Measurements from ENCODE around the gene TCF25. TPM values are rescaled to one million over a fixed set of nuclear protein-coding genes. Genes with fewer than 3 reads are reported as not detected.

Gene TCF25
- total RNA-seq, 1 donor from 2014 or later, result 194 TPM

GRCh38 chr16:89855986-89856385, 17.4 kb upstream of the TCF25 start:
- H3K27ac Mint-ChIP-seq, result no peak overlapping the region
- H3K9me3 Mint-ChIP-seq, result no peaks in the 10 kb centered on the region
- H3K4me1 Mint-ChIP-seq, result peaks cover 1% of the 10 kb centered on the region
- no peak overlapping the region for H3K4me3 Mint-ChIP-seq
- no peak for DNase-seq
- intact Hi-C loops (cut with micrococcal nuclease), result no loop called here
- peaks cover 1% of the 10 kb centered on the region for H3K27me3 Mint-ChIP-seq
- no peaks in the 10 kb centered on the region for H3K36me3 Mint-ChIP-seq (ENCODE audit: low read depth)

GRCh38 chr16:89858973-89859614, 14.3 kb upstream of the TCF25 start:
- H3K4me1 Mint-ChIP-seq, result peaks cover 18% of the 10 kb centered on the region
- intact Hi-C loops (cut with micrococcal nuclease), result no loop called here
- no peaks in the 10 kb centered on the region for H3K36me3 Mint-ChIP-seq (ENCODE audit: low read depth)
- no peak overlapping the region for H3K27ac Mint-ChIP-seq
- peaks cover 1% of the 10 kb centered on the region for H3K27me3 Mint-ChIP-seq
- no peak overlapping the region for H3K4me3 Mint-ChIP-seq
- DNase-seq, result no peak
- no peaks in the 10 kb centered on the region for H3K9me3 Mint-ChIP-seq

GRCh38 chr16:89859615-89860007, 13.8 kb upstream of the TCF25 start:
- H3K4me3 Mint-ChIP-seq, result no peak overlapping the region
- no peaks in the 10 kb centered on the region for H3K36me3 Mint-ChIP-seq (ENCODE audit: low read depth)

GRCh38 chr16:89860747-89861304, 12.6 kb upstream of the TCF25 start:
- Mint-ChIP-seq H3K9me3 (no peaks in the 10 kb centered on the region), H3K27ac (no peak overlapping the region), H3K27me3 (peaks cover 1% of the 10 kb centered on the region), H3K36me3 (ENCODE audit: low read depth) (peaks cover 2% of the 10 kb centered on the region), H3K4me3 (no peak overlapping the region), H3K4me1 (peaks cover 27% of the 10 kb centered on the region)
- DNase-seq, result peak; percentile 95
- intact Hi-C loops (cut with micrococcal nuclease), result loop anchor here (1.0 to 10.0 kb wide), 5 partner anchors 44 to 616 kb away; partner anchors contain the start of gene FANCA

More at GRCh38 chr16:89859615-89860007, 13.8 kb upstream of the TCF25 start:
- Mint-ChIP-seq H3K27me3 (peaks cover 1% of the 10 kb centered on the region), H3K4me1 (peaks cover 23% of the 10 kb centered on the region), H3K9me3 (no peaks in the 10 kb centered on the region), H3K27ac (no peak overlapping the region)
- no peak for DNase-seq
- intact Hi-C loops (cut with micrococcal nuclease), result loop anchor here (2.0 to 10.0 kb wide), 4 partner anchors 43 to 615 kb away; partner anchors contain the start of gene FANCA

GRCh38 chr16:89861648-89862047, 11.7 kb upstream of the TCF25 start:
- DNase-seq, result no peak
- Mint-ChIP-seq H3K9me3 (no peaks in the 10 kb centered on the region), H3K27ac (no peak overlapping the region), H3K36me3 (ENCODE audit: low read depth) (peaks cover 2% of the 10 kb centered on the region), H3K4me3 (no peak overlapping the region), H3K27me3 (peaks cover 1% of the 10 kb centered on the region), H3K4me1 (peaks cover 27% of the 10 kb centered on the region)
- intact Hi-C loops (cut with micrococcal nuclease), result loop anchor here (1.0 to 10.0 kb wide), 5 partner anchors 45 to 617 kb away; partner anchors contain the start of gene FANCA

- Mint-ChIP-seq H3K27ac (peak overlapping the region; percentile 93), H3K27me3 (peaks cover 1% of the 10 kb centered on the region), H3K4me1 (peaks cover 27% of the 10 kb centered on the region), H3K9me3 (no peaks in the 10 kb centered on the region), H3K36me3 (ENCODE audit: low read depth) (peaks cover 2% of the 10 kb centered on the region), H3K4me3 (peak overlapping the region; percentile 74)
- intact Hi-C loops (cut with micrococcal nuclease), result loop anchor here (5.0 to 10.0 kb wide), 2 partner anchors 120 to 618 kb away; no protein-coding TSS in a partner anchor
- no peak for DNase-seq
Observed at GRCh38 chr16:89862732-89863131, 10.7 kb upstream of the TCF25 start.

GRCh38 chr16:89863741-89864526, 9.5 kb upstream of the TCF25 start:
- H3K36me3 Mint-ChIP-seq (ENCODE audit: low read depth), result peaks cover 2% of the 10 kb centered on the region
- H3K9me3 Mint-ChIP-seq, result no peaks in the 10 kb centered on the region
- DNase-seq, result peak; percentile 88
- H3K4me1 Mint-ChIP-seq, result peaks cover 27% of the 10 kb centered on the region
- peak overlapping the region; percentile 93 for H3K27ac Mint-ChIP-seq
- intact Hi-C loops (cut with micrococcal nuclease), result loop anchor here (5.0 to 10.0 kb wide), 2 partner anchors 122 to 619 kb away; no protein-coding TSS in a partner anchor
- no peaks in the 10 kb centered on the region for H3K27me3 Mint-ChIP-seq
- peak overlapping the region; percentile 74 for H3K4me3 Mint-ChIP-seq

- DNase-seq, result peak; percentile 64
- Mint-ChIP-seq H3K4me1 (peaks cover 27% of the 10 kb centered on the region), H3K9me3 (no peaks in the 10 kb centered on the region), H3K27ac (peak overlapping the region; percentile 93), H3K4me3 (peak overlapping the region; percentile 74), H3K27me3 (no peaks in the 10 kb centered on the region), H3K36me3 (ENCODE audit: low read depth) (peaks cover 7% of the 10 kb centered on the region)
- intact Hi-C loops (cut with micrococcal nuclease), result loop anchor here (5.0 to 10.0 kb wide), 2 partner anchors 122 to 620 kb away; no protein-coding TSS in a partner anchor
Observed at GRCh38 chr16:89864527-89864820, 8.9 kb upstream of the TCF25 start.

GRCh38 chr16:89867918-89868317, 5.5 kb upstream of the TCF25 start:
- Mint-ChIP-seq H3K9me3 (no peaks in the 10 kb centered on the region), H3K4me1 (peaks cover 25% of the 10 kb centered on the region), H3K4me3 (no peak overlapping the region), H3K27me3 (no peaks in the 10 kb centered on the region), H3K27ac (no peak overlapping the region), H3K36me3 (ENCODE audit: low read depth) (peaks cover 10% of the 10 kb centered on the region)
- DNase-seq, result no peak
- intact Hi-C loops (cut with micrococcal nuclease), result loop anchor here (10.0 kb wide), 1 partner anchor 623 kb away; no protein-coding TSS in a partner anchor

- DNase-seq, result no peak
- H3K27ac Mint-ChIP-seq, result no peak overlapping the region
- no peak overlapping the region for H3K4me3 Mint-ChIP-seq
- no peaks in the 10 kb centered on the region for H3K27me3 Mint-ChIP-seq
- peaks cover 10% of the 10 kb centered on the region for H3K4me1 Mint-ChIP-seq
- intact Hi-C loops (cut with micrococcal nuclease), result loop anchor here (5.0 to 10.0 kb wide), 2 partner anchors 57 to 625 kb away; no protein-coding TSS in a partner anchor
- peaks cover 20% of the 10 kb centered on the region for H3K36me3 Mint-ChIP-seq (ENCODE audit: low read depth)
- H3K9me3 Mint-ChIP-seq, result no peaks in the 10 kb centered on the region
Observed at GRCh38 chr16:89869911-89870310, 3.5 kb upstream of the TCF25 start.

- Mint-ChIP-seq H3K4me1 (peaks cover 12% of the 10 kb centered on the region), H3K4me3 (no peak overlapping the region), H3K9me3 (peaks cover 4% of the 10 kb centered on the region)
Observed at GRCh38 chr16:89870440-89870839, 3.0 kb upstream of the TCF25 start.

GRCh38 chr16:89871895-89872294, 1.5 kb upstream of the TCF25 start:
- Mint-ChIP-seq H3K9me3 (peaks cover 4% of the 10 kb centered on the region), H3K36me3 (ENCODE audit: low read depth) (peaks cover 28% of the 10 kb centered on the region), H3K27me3 (no peaks in the 10 kb centered on the region), H3K4me3 (peak overlapping the region; percentile 92), H3K4me1 (peaks cover 12% of the 10 kb centered on the region), H3K27ac (no peak overlapping the region)
- no peak for DNase-seq
- intact Hi-C loops (cut with micrococcal nuclease), result loop anchor here (5.0 kb wide), 1 partner anchor 55 kb away; no protein-coding TSS in a partner anchor

More at GRCh38 chr16:89870440-89870839, 3.0 kb upstream of the TCF25 start:
- H3K36me3 Mint-ChIP-seq (ENCODE audit: low read depth), result peaks cover 24% of the 10 kb centered on the region
- DNase-seq, result no peak
- intact Hi-C loops (cut with micrococcal nuclease), result loop anchor here (5.0 kb wide), 1 partner anchor 57 kb away; no protein-coding TSS in a partner anchor
- H3K27me3 Mint-ChIP-seq, result no peaks in the 10 kb centered on the region
- H3K27ac Mint-ChIP-seq, result no peak overlapping the region

GRCh38 chr16:89873972-89874689, 739 bp downstream of the TCF25 start:
- H3K36me3 Mint-ChIP-seq (ENCODE audit: low read depth), result peaks cover 43% of the 10 kb centered on the region

More at GRCh38 chr16:89873972-89874689, 739 bp downstream of the TCF25 start:
- Mint-ChIP-seq H3K4me3 (peak overlapping the region; percentile 92), H3K27ac (peak overlapping the region; percentile 98), H3K9me3 (peaks cover 4% of the 10 kb centered on the region), H3K27me3 (no peaks in the 10 kb centered on the region), H3K4me1 (peaks cover 13% of the 10 kb centered on the region)
- DNase-seq, result peak; percentile 97
- intact Hi-C loops (cut with micrococcal nuclease), result loop anchor here (1.0 to 5.0 kb wide), 2 partner anchors 53 to 58 kb away; partner anchors contain the start of gene FANCA

All from activated CD4-positive, alpha-beta T cell treated with anti-CD3 and anti-CD28 coated beads, Interleukin-2, amount 10 ng/mL, durations not matched to agents 24 days and 14 days (primary cell).